Stimulated activated naive CD8-positive, alpha-beta T cell treated with anti-CD3 and anti-CD28 coated beads, Interleukin-15, amount 100 ng/mL, for 72 hours (primary cell): ENCODE measurements around the gene SYNE3.

ENCODE experiments used
- ATAC-seq: fragments of 150-1000 bp; cut with Tn5 transposase; 2 replicates; pipeline ENCODE4 v1.10.0; 2021; ENCODE audit warnings: mild to moderate bottlenecking, moderate library complexity
- DNase-seq, 2 donors: peaks; one replicate each; pipeline ENCODE4 v3.0.0; 2021 to 2022
- H3K27ac Mint-ChIP-seq, 2 donors: one replicate each; pipeline ENCODE4 v1.8.0; 2022; ENCODE audit warnings: mild to moderate bottlenecking in 2 of 2, mixed read lengths in 2 of 2, moderate library complexity in 2 of 2
- H3K27me3 Mint-ChIP-seq: one replicate; pipeline ENCODE4 v1.8.0; 2022; ENCODE audit warnings: mixed read lengths
- H3K4me1 Mint-ChIP-seq: one replicate; pipeline ENCODE4 v1.8.0; 2022; ENCODE audit warnings: mild to moderate bottlenecking, mixed read lengths
- H3K4me3 Mint-ChIP-seq, 2 donors: one replicate each; pipeline ENCODE4 v1.8.0; 2022; ENCODE audit warnings: mild to moderate bottlenecking in 2 of 2, mixed read lengths in 2 of 2, moderate library complexity in 1 of 2
- H3K9me3 Mint-ChIP-seq, 2 donors: one replicate each; pipeline ENCODE4 v1.8.0; 2022; ENCODE audit warnings: mixed read lengths in 2 of 2

The SYNE3 gene

DNA sequence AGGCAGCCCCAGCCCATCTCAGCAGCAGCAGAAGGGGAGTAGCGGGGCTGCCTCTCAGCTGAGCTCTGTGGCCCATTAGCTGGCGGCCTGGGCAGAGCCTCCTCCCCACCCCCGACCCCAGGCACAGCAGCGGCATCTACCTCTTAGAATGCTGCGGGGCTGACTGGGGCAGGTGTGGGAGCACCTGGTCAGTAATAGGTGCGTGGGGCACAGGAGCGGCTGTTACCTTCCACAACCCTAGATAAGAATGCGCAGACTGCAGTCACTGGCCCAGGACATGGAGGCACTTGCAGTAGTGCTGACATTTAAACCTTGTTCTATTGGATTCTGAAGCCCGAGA, 35.6 kb downstream of the SYNE3 start:
- H3K27me3 Mint-ChIP-seq = no peaks in the 10 kb centered on the region
- no peaks in the 10 kb centered on the region for H3K9me3 Mint-ChIP-seq
- DNase-seq (no peak), ATAC-seq (no peak)
- H3K27ac Mint-ChIP-seq = no peak overlapping the region
- peaks cover 75% of the 10 kb centered on the region for H3K4me1 Mint-ChIP-seq
- H3K4me3 Mint-ChIP-seq = peak overlapping the region in 1 of 2 donors; percentile 63

GRCh38 chr14:95480109-95480886, 36.2 kb downstream of the SYNE3 start:
- H3K27ac Mint-ChIP-seq = peak overlapping the region in 1 of 2 donors; percentile 55
- H3K27me3 Mint-ChIP-seq = no peaks in the 10 kb centered on the region
- peaks cover 69% of the 10 kb centered on the region for H3K4me1 Mint-ChIP-seq
- peak; percentile 71 for ATAC-seq
- peak overlapping the region in 1 of 2 donors; percentile 63 for H3K4me3 Mint-ChIP-seq
- DNase-seq = no peak
- no peaks in the 10 kb centered on the region for H3K9me3 Mint-ChIP-seq

DNA sequence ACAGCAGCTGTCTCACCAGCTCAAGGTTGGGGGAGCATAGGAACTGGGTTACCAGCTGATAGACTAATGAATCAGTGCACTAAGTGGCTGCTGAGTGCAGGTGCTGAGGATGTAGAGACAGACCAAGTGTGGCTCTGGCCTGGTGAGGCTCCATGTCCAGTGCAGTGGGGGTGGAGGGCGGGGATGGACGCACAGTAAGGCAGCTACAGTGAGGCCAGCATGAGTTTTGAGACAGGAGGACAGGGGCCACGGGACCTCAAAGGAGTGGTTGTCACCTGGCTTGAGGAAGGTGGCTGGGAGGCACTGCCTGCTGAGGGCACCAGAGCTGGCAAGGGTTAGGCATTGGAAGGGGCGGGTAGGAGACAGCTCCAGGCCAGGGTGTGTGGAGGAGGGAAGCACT, 37.0 kb downstream of the SYNE3 start:
- H3K4me1 Mint-ChIP-seq = peaks cover 76% of the 10 kb centered on the region
- ATAC-seq (no peak), DNase-seq (no peak)
- H3K27me3 Mint-ChIP-seq = no peaks in the 10 kb centered on the region
- H3K9me3 Mint-ChIP-seq = no peaks in the 10 kb centered on the region
- H3K27ac Mint-ChIP-seq = peak overlapping the region in 1 of 2 donors; percentile 49
- H3K4me3 Mint-ChIP-seq = no peak overlapping the region

- Mint-ChIP-seq H3K4me3 (no peak overlapping the region), H3K4me1 (peaks cover 76% of the 10 kb centered on the region), H3K27ac (peak overlapping the region in 1 of 2 donors; percentile 93), H3K27me3 (no peaks in the 10 kb centered on the region), H3K9me3 (no peaks in the 10 kb centered on the region)
- DNase-seq = no peak
- no peak for ATAC-seq
These were observed 37.6 kb downstream of the SYNE3 start for GRCh38 chr14:95478818-95479217.

DNA sequence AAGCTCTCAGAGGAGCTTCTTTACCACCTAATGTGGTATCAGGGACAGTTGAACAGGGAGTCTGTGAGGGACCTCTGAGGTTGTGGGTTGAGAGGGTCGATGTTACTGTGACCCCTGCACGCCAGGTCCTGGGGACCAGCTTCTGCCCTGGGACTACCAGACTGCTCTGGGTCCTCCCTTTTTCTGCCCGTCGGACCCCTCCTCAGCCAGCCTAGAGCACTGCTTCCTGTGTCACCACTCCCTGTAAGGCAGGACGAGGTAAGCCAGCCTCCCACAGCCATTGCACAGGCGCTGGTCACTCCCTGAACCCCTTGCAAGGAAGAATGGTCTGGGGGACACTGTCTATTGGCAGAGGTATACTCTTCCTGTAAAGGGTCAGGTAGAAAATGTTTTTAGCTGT, 38.1 kb downstream of the SYNE3 start:
- Mint-ChIP-seq H3K27me3 (no peaks in the 10 kb centered on the region), H3K4me1 (peaks cover 76% of the 10 kb centered on the region), H3K4me3 (no peak overlapping the region), H3K9me3 (no peaks in the 10 kb centered on the region), H3K27ac (peak overlapping the region in 1 of 2 donors; percentile 93)
- DNase-seq = no peak
- ATAC-seq = no peak

DNA sequence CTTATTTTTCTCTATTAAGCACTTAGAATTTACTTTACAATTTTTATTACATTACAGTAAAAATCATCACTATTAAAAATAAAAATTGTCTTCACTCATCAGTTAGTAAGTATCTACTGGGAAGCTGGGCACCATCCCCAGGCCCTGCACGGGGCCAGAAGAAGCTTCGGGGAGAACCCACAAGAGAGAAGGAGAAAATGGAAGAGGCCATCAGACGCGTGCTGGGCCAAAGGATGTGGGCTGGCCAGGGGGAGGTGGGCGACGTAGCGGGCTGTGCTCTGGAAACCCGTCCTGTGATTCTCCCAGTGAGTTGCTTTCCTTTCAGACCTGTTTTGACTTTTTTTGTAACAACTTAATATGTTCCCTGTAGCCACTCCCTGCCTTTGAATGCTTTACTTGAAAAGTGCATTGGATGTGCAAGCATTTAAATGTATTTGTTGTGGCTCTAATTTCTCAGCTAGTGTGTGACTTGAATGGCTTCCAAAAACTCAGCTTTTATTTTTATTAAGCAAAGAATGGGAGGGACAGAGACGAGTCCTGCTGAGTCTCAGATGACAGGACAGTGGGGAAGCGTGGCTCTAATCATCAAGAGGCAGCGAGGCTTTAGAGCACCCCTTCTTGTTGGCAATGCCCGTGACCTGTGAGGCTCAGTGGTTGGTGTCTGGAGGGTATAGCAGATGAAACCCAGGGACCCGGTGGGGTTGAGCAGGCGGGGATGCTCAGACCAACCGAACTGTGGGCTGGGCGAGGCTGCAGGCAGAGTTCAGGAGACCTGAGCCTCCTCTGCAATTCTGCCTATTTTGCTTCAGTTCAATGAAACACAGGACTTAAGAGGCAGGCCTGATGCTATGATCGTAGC, 38.8 kb downstream of the SYNE3 start:
- Mint-ChIP-seq H3K4me3 (no peak overlapping the region), H3K4me1 (peaks cover 78% of the 10 kb centered on the region), H3K9me3 (no peaks in the 10 kb centered on the region), H3K27me3 (no peaks in the 10 kb centered on the region), H3K27ac (peak overlapping the region; percentile 30 to 82)
- ATAC-seq (no peak), DNase-seq (no peak)

DNA sequence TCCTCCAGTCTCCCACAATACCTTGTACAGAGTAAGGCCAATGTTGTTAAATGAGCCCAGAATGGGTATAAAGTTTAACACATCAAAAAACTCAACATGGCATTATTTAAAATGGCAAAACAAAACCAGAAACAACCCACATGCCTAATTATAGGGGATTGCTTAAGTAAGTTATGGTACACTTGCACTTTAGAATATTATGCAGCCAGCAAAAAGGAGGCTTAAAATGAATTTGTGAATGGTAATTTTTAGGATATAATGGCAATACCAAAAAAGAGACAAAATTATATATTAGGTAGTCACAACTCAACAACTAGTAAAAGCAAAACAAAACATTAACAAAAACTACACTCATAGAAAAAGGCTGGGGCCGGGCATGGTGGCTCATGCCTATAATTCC, 39.7 kb downstream of the SYNE3 start:
- H3K27ac Mint-ChIP-seq = no peak overlapping the region
- DNase-seq (no peak), ATAC-seq (no peak)
- H3K4me3 Mint-ChIP-seq = no peak overlapping the region
- H3K4me1 Mint-ChIP-seq = peaks cover 83% of the 10 kb centered on the region
- no peaks in the 10 kb centered on the region for H3K9me3 Mint-ChIP-seq
- H3K27me3 Mint-ChIP-seq = no peaks in the 10 kb centered on the region

GRCh38 chr14:95475540-95476240, 40.8 kb downstream of the SYNE3 start:
- Mint-ChIP-seq H3K4me3 (no peak overlapping the region), H3K9me3 (no peaks in the 10 kb centered on the region), H3K27ac (no peak overlapping the region), H3K27me3 (no peaks in the 10 kb centered on the region), H3K4me1 (peaks cover 83% of the 10 kb centered on the region)
- ATAC-seq = no peak
- no peak for DNase-seq

DNA sequence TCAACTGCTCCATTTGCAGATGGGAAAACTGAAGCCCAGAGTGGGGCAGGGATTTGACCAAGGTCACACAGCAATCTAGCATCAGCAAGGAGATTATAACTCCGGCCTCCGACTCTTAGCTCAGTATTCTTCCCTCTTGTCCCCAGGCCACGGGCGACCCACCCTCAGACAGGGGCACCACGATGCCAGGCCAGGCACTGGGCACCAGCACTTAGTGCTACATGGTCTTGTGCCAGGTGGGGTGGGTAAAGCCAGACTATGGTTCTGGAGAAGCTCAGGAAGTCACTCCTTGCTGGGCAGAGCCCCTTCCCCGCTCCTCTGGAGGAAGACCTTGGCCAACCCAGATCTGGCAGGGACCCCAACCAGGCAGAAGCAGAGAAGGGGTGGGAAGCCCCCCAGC, 41.5 kb downstream of the SYNE3 start:
- Mint-ChIP-seq H3K4me3 (no peak overlapping the region), H3K27me3 (no peaks in the 10 kb centered on the region), H3K27ac (no peak overlapping the region), H3K9me3 (no peaks in the 10 kb centered on the region), H3K4me1 (peaks cover 82% of the 10 kb centered on the region)
- DNase-seq = no peak
- no peak for ATAC-seq

DNA sequence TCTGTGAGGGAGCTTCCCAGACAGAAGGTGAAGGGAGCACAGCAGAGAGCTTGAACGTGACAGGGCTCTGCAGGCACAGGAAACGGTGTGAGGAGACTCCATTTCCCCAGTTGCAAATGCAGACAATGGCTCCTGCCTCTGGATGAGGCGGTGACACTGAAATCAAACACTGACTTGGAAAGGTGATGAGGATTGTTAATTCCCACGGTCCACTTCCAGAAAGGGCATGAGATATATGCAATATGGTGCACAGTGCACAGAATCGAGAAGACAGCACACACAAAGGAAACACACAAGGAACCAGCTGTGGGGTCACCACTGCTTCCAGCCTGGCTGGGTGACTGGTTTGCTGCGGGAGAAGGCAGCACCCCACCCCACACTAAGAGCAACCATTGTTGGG, 42.0 kb downstream of the SYNE3 start:
- Mint-ChIP-seq H3K9me3 (no peaks in the 10 kb centered on the region), H3K27ac (no peak overlapping the region), H3K4me1 (peaks cover 81% of the 10 kb centered on the region), H3K27me3 (no peaks in the 10 kb centered on the region), H3K4me3 (peak overlapping the region in 1 of 2 donors; percentile 2)
- ATAC-seq = no peak
- DNase-seq = no peak

GRCh38 chr14:95472819-95473251, 43.6 kb downstream of the SYNE3 start:
- H3K4me3 Mint-ChIP-seq = peak overlapping the region in 1 of 2 donors; percentile 18
- ATAC-seq (no peak), DNase-seq (no peak)
- H3K27ac Mint-ChIP-seq = peak overlapping the region; percentile 72 to 89
- H3K9me3 Mint-ChIP-seq = no peaks in the 10 kb centered on the region
- no peaks in the 10 kb centered on the region for H3K27me3 Mint-ChIP-seq
- H3K4me1 Mint-ChIP-seq = peaks cover 75% of the 10 kb centered on the region

DNA sequence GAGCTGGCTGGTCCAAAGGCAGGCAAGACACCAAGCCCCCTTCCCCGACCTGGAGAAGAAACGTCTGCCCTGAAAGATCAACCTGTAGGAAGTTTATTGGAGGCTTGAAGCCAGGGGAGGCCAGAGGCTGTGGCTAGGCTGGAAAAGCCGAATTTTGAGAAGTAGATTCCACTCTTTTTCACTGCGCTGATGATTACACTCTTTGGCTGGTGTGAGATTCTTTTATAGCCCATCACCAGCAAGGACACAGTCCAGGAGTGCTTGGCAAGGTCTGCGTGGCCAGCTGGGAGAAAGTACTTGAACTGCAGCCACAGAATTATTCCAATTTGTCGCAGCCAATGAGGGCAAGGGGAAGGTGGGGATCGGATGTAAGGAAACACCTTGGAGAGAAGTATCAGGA, 45.0 kb downstream of the SYNE3 start:
- ATAC-seq (no peak), DNase-seq (no peak)
- Mint-ChIP-seq H3K4me3 (no peak overlapping the region), H3K4me1 (peaks cover 77% of the 10 kb centered on the region), H3K27ac (no peak overlapping the region), H3K9me3 (no peaks in the 10 kb centered on the region), H3K27me3 (no peaks in the 10 kb centered on the region)

GRCh38 chr14:95471016-95471415, 45.4 kb downstream of the SYNE3 start:
- peak overlapping the region; percentile 54 to 71 for H3K27ac Mint-ChIP-seq

GRCh38 chr14:95469134-95469481, 47.3 kb downstream of the SYNE3 start:
- Mint-ChIP-seq H3K27me3 (no peaks in the 10 kb centered on the region), H3K4me3 (no peak overlapping the region), H3K9me3 (no peaks in the 10 kb centered on the region), H3K27ac (no peak overlapping the region), H3K4me1 (peaks cover 83% of the 10 kb centered on the region)
- DNase-seq = no peak
- ATAC-seq = no peak

More at GRCh38 chr14:95471016-95471415, 45.4 kb downstream of the SYNE3 start:
- Mint-ChIP-seq H3K27me3 (no peaks in the 10 kb centered on the region), H3K9me3 (no peaks in the 10 kb centered on the region), H3K4me3 (no peak overlapping the region), H3K4me1 (peaks cover 77% of the 10 kb centered on the region)
- ATAC-seq (no peak), DNase-seq (no peak)

- Mint-ChIP-seq H3K4me3 (no peak overlapping the region), H3K27me3 (no peaks in the 10 kb centered on the region)
These were observed 47.9 kb downstream of the SYNE3 start for GRCh38 chr14:95468448-95469133.

More at GRCh38 chr14:95468448-95469133, 47.9 kb downstream of the SYNE3 start:
- no peaks in the 10 kb centered on the region for H3K9me3 Mint-ChIP-seq
- no peak for DNase-seq
- ATAC-seq = no peak
- H3K4me1 Mint-ChIP-seq = peaks cover 83% of the 10 kb centered on the region
- H3K27ac Mint-ChIP-seq = peak overlapping the region; percentile 21 to 23
